Measurements from ENCODE around the gene HIF1AN.

DNA sequence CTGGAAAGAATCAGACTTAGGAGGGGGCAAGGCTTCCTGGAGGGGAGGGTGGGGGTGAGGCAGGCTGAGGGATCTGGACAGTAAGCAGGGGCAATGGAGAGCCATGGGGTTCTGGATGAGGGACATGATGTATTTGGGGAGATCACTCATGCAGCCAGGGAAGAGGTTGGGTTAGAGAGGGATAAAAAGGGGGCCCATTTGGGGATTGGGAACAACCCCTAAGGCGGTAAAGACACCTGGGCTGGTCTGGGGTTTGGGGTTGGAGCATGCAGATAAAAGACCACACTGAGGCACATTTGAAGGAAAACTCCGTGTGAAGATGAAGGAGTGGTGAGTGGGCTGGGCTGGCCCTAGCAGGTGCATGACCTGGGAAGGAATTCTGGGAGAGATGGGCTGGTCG, 30.8 kb downstream of the HIF1AN start:
- TF ChIP-seq, protein P1, sequence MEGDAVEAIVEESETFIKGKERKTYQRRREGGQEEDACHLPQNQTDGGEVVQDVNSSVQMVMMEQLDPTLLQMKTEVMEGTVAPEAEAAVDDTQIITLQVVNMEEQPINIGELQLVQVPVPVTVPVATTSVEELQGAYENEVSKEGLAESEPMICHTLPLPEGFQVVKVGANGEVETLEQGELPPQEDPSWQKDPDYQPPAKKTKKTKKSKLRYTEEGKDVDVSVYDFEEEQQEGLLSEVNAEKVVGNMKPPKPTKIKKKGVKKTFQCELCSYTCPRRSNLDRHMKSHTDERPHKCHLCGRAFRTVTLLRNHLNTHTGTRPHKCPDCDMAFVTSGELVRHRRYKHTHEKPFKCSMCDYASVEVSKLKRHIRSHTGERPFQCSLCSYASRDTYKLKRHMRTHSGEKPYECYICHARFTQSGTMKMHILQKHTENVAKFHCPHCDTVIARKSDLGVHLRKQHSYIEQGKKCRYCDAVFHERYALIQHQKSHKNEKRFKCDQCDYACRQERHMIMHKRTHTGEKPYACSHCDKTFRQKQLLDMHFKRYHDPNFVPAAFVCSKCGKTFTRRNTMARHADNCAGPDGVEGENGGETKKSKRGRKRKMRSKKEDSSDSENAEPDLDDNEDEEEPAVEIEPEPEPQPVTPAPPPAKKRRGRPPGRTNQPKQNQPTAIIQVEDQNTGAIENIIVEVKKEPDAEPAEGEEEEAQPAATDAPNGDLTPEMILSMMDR (conservative IDR thresholded peaks at IDR 0.05 in 1 of 2, IDR thresholded peaks at IDR 0.05 in 1 of 2; ENCODE audit: extremely low read depth in 1 of 2, insufficient read depth in 1 of 2, low read depth in 1 of 2, low read length in 2 of 2): no peak
- TF ChIP-seq EZH2 (IDR thresholded peaks at IDR 0.05; ENCODE audit: borderline replicate concordance, low read length): no peak
